GM19238 (cell line): Measurements from ENCODE around the gene TUBA3C.
"Not testable (repeated sequence)": the region's sequence is repeated elsewhere in the genome, so short reads cannot be mapped to it uniquely, and the experiment has no call there.

ENCODE experiments used
- DNase-seq: peaks from one replicate; pipeline ENCODE4 v3.0.0; 2011; ENCODE audit warnings: low spot score; ENCODE audit not compliant: insufficient read length

Gene TUBA3C

GRCh38 chr13:19181621-19182485, at the start of gene TUBA3C:
Gene TUBA3C, minus strand, starts transcription at chr13:19181824. Its CDS starts 77 bp downstream, at chr13:19181747.
- no peak for DNase-seq

GRCh38 chr13:19207413-19207812, 25.8 kb upstream of the TUBA3C start:
- not testable (repeated sequence) for DNase-seq

DNA sequence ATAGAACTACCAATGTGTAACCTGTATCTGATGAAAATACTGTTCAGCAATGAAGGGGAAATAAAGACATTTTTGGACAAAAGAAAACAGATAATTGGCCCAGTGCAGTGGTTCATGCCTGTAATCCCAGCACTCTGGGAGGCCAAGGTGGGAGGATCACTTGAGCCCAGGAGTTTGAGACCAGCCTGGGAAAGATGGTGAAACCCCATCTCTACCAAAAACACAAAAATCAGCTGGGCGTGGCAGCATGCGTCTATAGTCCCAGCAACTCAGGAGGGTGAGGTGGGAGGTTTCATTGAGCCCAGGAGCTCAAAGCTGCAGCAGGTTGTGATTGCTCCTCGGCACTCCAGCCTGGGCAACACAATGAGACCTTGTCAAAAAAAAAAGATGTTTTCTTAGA, 11.0 kb upstream of the TUBA3C start:
- not testable (repeated sequence) for DNase-seq

- not testable (repeated sequence) for DNase-seq
Measured at GRCh38 chr13:19189911-19190310, 8.3 kb upstream of the TUBA3C start.

DNA sequence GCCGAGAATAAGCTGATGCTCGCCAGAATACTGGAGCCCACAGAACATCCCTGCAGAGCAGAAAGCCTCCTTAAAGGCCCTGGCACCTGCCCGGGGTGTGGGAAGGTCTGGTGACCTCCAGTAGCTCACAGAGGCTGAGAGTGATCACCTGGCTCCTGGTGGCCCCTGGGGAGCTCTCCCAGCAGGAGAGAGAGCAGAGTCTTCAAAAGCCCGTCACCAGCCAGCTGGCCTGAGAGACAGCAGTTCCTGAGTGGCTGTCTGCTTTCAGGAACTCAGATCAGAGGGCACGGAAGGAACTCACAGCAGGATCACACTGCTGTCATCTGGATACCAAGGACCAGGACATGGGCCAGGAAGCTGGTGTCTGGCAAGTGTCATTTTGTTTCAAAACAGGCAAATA, 7.7 kb upstream of the TUBA3C start:
- not testable (repeated sequence) for DNase-seq

DNA sequence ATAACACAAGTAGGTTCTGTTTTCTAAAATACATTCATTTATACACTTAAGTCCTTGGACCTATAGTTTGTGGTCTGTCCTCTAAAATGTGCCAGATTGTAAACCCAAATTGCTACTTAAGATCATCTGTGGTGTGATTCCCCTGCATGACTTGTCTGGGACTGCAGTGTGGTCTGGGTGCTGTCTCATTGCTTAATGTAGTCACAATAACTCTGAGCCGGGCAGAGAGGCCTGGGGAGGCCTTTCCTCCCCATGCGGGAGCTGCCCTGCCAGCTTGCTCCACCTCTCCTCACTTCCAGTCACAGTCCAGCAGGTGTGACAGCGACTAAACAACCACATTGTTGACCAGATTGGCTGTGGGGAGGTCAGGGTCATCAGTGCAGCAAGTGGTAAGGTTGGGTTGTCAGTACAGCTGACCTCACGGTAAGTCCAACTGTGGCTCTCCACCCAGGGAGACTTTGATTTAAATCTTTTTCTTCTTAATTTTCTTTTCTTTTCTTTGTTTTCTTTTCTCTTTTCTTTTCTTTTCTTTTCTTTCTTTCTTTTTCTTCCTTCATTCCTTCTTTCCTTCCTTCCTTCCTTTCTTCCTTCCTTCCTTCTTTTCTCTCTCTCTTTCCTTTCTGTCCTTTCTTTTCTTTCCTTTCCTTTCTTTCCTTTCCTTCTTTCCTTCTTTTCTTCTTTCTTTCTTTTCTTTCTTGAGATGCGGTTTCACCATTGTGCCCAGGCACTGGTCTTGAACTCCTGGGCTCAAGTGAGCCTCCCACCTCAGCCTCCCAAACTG, 4.4 kb upstream of the TUBA3C start:
- no peak for DNase-seq

- DNase-seq, result no peak
Measured at GRCh38 chr13:19185086-19185864, 3.7 kb upstream of the TUBA3C start.

GRCh38 chr13:19184176-19184575, 2.6 kb upstream of the TUBA3C start:
- no peak for DNase-seq

GRCh38 chr13:19183676-19184075, 2.1 kb upstream of the TUBA3C start:
- no peak for DNase-seq

DNA sequence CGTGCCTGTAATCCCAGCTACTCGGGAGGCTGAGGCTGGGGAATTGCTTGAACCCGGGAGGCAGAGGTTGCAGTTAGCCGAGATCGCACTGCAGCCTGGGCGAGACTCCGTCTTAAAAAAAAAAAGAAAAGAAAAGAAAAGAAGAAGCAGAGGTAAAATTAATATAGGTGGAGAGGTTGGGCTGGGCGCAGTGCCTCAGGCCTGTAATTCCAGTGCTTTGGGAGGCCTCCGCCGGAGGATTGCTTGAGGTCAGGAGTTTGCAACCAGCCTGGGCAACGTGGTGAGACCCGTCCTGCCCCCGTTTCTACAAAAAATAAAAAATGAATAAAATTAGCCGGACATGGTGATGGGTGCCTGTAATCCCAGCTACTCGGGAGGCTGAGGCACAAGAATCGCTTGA, 912 bp upstream of the TUBA3C start:
- DNase-seq, result no peak

DNA sequence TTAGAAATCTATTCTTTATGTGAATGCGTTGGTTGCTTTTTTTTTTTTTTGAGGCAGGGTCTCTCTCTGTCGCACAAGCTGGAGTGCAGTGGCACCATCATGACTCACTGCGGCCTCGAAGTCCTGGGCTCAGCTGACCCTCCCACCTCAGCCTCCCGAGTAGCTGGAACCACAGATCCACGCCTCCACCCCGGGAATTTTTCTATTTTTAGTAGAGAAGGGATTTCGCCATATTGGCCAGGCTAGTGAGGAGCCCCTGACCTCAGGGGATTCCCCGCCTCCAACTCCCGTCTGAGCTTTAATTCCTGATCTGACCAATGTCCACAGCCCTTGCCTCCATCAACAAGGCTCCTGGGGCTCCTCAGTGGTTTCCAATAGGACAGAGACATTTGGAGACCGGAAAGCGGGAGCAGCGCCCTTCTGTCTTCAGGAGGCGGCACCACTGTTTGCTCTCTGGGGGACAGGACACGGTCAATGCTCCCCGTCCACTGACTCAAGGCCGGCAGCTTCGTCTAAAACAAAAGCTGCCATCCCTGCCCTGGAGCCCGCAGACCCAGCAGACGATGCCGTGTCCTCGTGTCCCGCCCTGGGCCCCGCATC, 503 bp downstream of the TUBA3C start:
- no peak for DNase-seq

GRCh38 chr13:19179916-19180315, 1.7 kb downstream of the TUBA3C start:
- DNase-seq, result no peak

DNA sequence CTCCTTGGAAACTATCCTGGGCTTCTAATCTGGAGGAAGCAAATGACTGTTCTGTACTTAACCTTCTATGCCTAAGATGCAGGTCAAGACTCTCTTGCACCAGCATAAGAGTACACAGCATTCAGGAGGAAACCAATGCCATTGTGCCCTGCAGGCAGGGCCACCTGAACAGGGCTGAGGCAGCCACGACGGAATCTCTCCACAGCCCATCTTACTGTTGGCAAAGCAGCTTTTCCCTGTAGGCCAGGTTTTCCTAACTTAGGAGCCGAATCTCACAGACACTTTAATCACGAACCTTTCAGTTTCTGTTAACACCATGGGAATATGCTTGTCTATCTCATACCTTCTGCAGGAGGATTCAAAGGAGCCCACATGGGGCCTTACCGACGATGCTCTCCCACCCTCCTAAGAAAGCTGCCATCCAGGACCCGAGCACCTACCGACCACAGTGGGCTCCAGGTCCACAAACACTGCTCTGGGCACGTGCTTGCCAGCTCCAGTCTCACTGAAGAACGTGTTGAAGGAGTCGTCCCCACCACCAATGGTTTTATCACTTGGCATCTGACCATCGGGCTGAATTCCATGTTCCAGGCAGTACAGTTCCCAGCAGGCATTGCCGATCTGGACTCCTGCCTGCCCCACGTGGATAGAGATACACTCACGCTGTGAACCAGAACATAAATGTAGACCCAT, 2.6 kb downstream of the TUBA3C start:
- no peak for DNase-seq

DNA sequence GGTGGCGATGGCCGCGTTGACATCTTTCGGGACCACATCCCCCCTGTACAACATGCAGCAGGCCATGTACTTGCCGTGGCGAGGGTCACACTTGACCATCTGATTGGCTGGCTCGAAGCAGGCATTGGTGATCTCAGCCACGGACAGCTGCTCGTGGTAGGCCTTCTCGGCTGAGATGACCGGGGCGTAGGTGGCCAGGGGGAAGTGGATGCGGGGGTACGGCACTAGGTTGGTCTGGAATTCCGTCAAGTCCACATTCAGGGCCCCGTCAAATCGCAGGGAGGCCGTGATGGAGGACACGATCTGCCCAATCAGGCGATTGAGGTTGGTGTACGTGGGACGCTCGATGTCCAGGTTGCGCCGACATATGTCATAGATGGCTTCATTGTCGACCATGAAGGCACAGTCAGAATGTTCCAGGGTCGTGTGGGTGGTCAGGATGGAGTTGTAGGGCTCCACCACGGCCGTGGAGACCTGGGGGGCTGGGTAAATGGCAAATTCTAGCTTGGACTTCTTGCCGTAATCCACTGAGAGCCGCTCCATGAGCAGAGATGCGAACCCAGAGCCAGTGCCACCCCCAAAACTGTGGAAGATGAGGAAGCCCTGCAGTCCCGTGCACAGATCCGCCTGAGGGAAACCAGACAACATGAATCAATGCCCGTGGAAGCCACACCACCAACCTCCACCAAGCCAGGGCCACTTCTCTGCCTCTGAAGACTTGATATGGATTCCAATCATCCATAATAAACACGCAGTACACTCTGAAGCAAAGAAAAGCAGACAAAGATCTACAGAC, 4.4 kb downstream of the TUBA3C start:
- not testable (repeated sequence) for DNase-seq

DNA sequence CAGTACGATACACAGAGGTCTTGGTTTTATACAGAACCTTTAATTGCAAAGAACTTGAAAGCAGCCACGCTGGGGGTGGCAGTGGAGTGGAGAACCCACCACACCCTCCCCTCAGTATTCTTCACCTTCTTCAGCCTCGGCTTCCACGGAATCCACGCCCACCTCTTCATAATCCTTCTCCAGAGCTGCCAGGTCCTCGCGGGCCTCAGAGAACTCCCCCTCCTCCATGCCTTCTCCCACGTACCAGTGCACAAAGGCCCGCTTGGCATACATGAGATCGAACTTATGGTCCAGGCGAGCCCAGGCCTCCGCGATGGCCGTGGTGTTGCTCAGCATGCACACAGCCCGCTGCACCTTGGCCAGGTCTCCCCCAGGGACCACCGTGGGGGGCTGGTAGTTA, 7.9 kb downstream of the TUBA3C start:
- no peak for DNase-seq

GRCh38 chr13:19172647-19173030, 9.0 kb downstream of the TUBA3C start:
- DNase-seq, result no peak

- no peak for DNase-seq
Measured at GRCh38 chr13:19172007-19172646, 9.5 kb downstream of the TUBA3C start.

DNA sequence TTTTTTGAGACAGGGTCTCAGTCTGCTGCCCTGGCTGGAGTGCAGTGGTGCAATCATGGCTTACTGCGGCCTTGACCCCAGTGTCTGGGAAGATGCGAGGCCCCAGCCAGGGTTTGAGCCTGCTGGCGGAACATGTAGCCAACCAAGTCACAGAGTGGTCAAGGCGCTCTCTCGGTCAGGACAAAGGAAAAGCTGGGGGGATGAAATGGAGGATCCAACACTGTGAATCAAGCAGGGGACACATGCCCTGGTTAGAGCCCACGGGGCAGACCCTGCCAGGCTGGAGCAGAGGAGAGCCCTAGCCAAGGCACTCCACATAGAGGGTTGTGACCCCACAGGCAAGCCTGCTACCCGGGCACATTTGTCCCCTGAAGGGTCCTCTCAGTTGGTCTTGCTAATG, 10.1 kb downstream of the TUBA3C start:
- DNase-seq, result no peak

DNA sequence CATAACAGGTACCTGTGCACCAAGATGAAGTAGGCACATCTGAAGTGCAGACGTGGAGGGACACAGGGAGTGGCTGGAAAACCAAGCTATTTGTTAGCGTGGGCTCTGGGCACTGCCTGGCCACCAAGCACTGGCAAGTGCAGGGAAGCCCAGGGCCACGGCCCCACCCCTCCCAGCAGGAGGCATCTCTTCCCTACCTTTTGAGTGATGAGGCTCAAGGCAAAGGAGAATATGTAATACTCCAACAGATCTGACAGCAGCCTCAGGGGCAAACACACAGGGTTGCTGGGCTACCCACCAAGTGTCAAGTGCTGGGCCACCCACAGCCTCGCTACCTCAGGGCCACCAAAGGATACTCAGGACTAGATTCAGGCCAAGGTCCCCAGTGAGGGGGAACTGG, 11.6 kb downstream of the TUBA3C start:
- DNase-seq, result no peak
